Nephron progenitor cell (in vitro differentiated cells): ENCODE results near the gene MYO7B.

Experiments used
- DNase-seq: peaks from one replicate; pipeline ENCODE4 v3.0.0; 2021
- H3K27ac Mint-ChIP-seq: 2 replicates; pipeline ENCODE4 v1.8.0; 2021; ENCODE audit warnings: mild to moderate bottlenecking, moderate library complexity, mixed read lengths
- H3K27me3 Mint-ChIP-seq: 2 replicates; pipeline ENCODE4 v1.8.0; 2021; ENCODE audit warnings: mild to moderate bottlenecking, low read depth, mixed read lengths; ENCODE audit not compliant: poor library complexity
- H3K36me3 Mint-ChIP-seq: 2 replicates; pipeline ENCODE4 v1.8.0; 2021; ENCODE audit warnings: low read depth, mixed read lengths
- H3K4me1 Mint-ChIP-seq: 2 replicates; pipeline ENCODE4 v1.8.0; 2021; ENCODE audit warnings: mixed read lengths
- H3K4me3 Mint-ChIP-seq: 2 replicates; pipeline ENCODE4 v1.8.0; 2021; ENCODE audit warnings: mild to moderate bottlenecking, moderate library complexity, mixed read lengths
- H3K9me3 Mint-ChIP-seq: 2 replicates; pipeline ENCODE4 v1.8.0; 2021; ENCODE audit warnings: mild to moderate bottlenecking, moderate library complexity, mixed read lengths
- CTCF ChIP-seq: fragments of 200-600 bp; sonication (generic); IDR thresholded peaks from 2 replicates; pipeline ENCODE4 v1.5.0; 2021; ENCODE audit warnings: antibody characterized with exemption

The MYO7B gene

DNA sequence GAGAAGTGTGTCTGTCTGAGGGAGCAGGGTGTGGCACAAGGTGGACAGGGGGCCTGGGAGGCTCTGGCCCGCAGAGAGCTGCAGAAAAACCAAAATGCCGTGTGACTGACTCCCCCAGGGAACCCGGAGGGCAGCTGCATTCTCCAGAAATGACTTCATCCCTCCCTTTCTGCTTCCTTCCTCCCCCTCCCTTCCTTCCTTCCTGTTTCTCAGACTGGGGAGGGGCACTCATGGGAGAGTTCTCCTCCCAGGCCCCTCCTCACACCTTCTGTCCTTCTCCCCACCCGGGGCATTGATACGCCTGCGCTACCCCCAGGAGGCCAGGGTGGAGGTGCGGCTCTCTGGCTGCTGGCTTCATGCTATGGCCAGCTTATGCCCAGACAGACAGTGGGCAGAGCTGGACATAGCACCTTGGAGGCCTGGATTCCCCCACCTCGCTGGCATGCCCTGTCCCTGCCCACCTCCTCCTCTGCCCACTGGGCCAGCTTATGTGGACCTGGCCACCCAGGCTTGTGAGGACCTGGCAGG, 102.3 kb downstream of the MYO7B start:
- Mint-ChIP-seq H3K4me3 (no peak overlapping the region), H3K36me3 (no peaks in the 10 kb centered on the region), H3K27me3 (peaks cover 7% of the 10 kb centered on the region), H3K27ac (no peak overlapping the region), H3K4me1 (peaks cover 8% of the 10 kb centered on the region), H3K9me3 (no peaks in the 10 kb centered on the region)
- no peak for DNase-seq
- TF ChIP-seq CTCF = no peak

GRCh38 chr2:127638361-127639110, 103.1 kb downstream of the MYO7B start:
- TF ChIP-seq CTCF = no peak
- H3K27ac Mint-ChIP-seq = no peak overlapping the region
- H3K4me3 Mint-ChIP-seq = no peak overlapping the region
- peaks cover 7% of the 10 kb centered on the region for H3K27me3 Mint-ChIP-seq
- H3K36me3 Mint-ChIP-seq = no peaks in the 10 kb centered on the region
- no peaks in the 10 kb centered on the region for H3K9me3 Mint-ChIP-seq
- H3K4me1 Mint-ChIP-seq = peaks cover 8% of the 10 kb centered on the region
- DNase-seq = no peak

DNA sequence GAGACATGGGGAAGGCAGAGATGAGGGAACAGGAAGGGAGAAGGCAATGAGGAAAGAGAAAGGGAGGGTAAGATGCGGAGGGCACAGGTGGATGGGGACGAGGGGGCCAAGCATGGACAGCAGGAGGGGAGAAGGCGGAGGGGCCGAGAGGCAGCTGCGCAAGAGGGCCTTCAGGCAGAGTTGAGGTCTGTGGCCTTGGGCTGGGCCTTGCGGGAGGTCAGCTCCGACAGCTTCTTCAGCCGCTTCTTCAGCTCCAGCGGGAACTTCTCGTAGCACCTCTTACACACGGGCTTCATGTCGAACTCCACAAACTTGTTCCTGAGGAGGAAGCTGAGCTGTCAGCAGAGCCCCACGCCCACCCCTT, 103.6 kb downstream of the MYO7B start:
- Mint-ChIP-seq H3K36me3 (no peaks in the 10 kb centered on the region), H3K4me1 (peaks cover 8% of the 10 kb centered on the region), H3K9me3 (no peaks in the 10 kb centered on the region), H3K27me3 (peaks cover 7% of the 10 kb centered on the region), H3K4me3 (no peak overlapping the region), H3K27ac (no peak overlapping the region)
- no peak for TF ChIP-seq CTCF
- DNase-seq = no peak

- peaks cover 7% of the 10 kb centered on the region for H3K27me3 Mint-ChIP-seq
- no peaks in the 10 kb centered on the region for H3K9me3 Mint-ChIP-seq
- TF ChIP-seq CTCF = peak; percentile 8
- H3K4me1 Mint-ChIP-seq = peaks cover 17% of the 10 kb centered on the region
- H3K36me3 Mint-ChIP-seq = no peaks in the 10 kb centered on the region
- no peak for DNase-seq
- no peak overlapping the region for H3K4me3 Mint-ChIP-seq
- H3K27ac Mint-ChIP-seq = no peak overlapping the region
Measured at GRCh38 chr2:127640082-127641072, 104.9 kb downstream of the MYO7B start.

- Mint-ChIP-seq H3K36me3 (no peaks in the 10 kb centered on the region), H3K27me3 (peaks cover 7% of the 10 kb centered on the region), H3K27ac (no peak overlapping the region), H3K4me1 (peaks cover 24% of the 10 kb centered on the region), H3K9me3 (no peaks in the 10 kb centered on the region), H3K4me3 (no peak overlapping the region)
- no peak for DNase-seq
- TF ChIP-seq CTCF = no peak
Measured at GRCh38 chr2:127641133-127641532, 105.7 kb downstream of the MYO7B start.
